ENCODE data around the gene TNFRSF8. TPM values are rescaled to one million over a fixed set of nuclear protein-coding genes. Genes with fewer than 3 reads are reported as not detected.

The TNFRSF8 gene
- total RNA-seq, 1 experiment from 2014 or later = 2.9 TPM

DNA sequence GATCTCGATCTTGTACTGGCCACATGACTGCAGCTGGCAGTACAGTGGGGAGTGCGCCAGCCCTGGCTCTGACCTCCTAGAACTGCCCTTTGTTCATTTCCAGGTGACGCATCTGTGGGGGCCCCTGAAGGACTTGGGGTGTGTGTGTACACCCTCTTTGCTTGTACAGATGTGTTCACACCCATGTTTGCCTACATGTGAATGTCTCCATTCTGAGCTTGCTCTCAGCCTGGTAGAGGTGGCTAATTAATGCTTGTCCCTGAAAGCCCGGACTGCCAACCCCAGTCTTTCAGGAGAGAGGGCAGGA, 123.5 kb downstream of the TNFRSF8 start:
- WGBS (ENCODE audit: extremely low coverage, insufficient read length, low lambda C conversion rate) = no CpG with 5 or more reads among the region's 4 CpGs
- peaks cover 18 to 35% of the 10 kb centered on the region in 2 experiments for H3K4me1 Mint-ChIP-seq
- H3K27ac Mint-ChIP-seq = no peak overlapping the region

More for the DNA sequence above, 123.5 kb downstream of the TNFRSF8 start:
- Histone ChIP-seq H4K5ac (ENCODE audit: insufficient read length, low read depth, low read length) (no peak overlapping the region), H2BK120ac (ENCODE audit: low read depth, low read length, poor library complexity, severe bottlenecking) (no peak overlapping the region), H3K4me2 (ENCODE audit: insufficient read depth, insufficient read length, low read length) (no peak overlapping the region), H2AK5ac (ENCODE audit: insufficient read length, low read length) (no peak overlapping the region), H2BK15ac (ENCODE audit: low read depth, low read length) (no peak overlapping the region), H3K4me1 (ENCODE audit: insufficient read depth, low read length) (no peaks in the 10 kb centered on the region; the same call in 1 of the 2 replicates), H3K23ac (ENCODE audit: insufficient read length, low read depth, low read length) (no peak overlapping the region), H3K79me1 (ENCODE audit: insufficient read depth, low read depth, low read length, poor library complexity, severe bottlenecking) (no peaks in the 10 kb centered on the region), H2BK20ac (ENCODE audit: low read depth, low read length, poor library complexity, severe bottlenecking) (no peak overlapping the region), H3K18ac (ENCODE audit: insufficient read length, low read depth, low read length) (no peak overlapping the region), H3K27ac (ENCODE audit: insufficient read length, low read depth, low read length) (no peak overlapping the region), H4K8ac (replicated peaks; ENCODE audit: insufficient read length, low read depth, low read length) (no peak overlapping the region), H2BK12ac (ENCODE audit: insufficient read length, low read depth, low read length) (no peak overlapping the region), H3K14ac (ENCODE audit: insufficient read depth, low read length) (no peak overlapping the region), H3K56ac (ENCODE audit: insufficient read length, low read depth, low read length) (no peak overlapping the region), H3T11ph (ENCODE audit: low read length) (no peak overlapping the region), H2BK5ac (ENCODE audit: insufficient read length, low read length) (no peak overlapping the region), H4K91ac (ENCODE audit: insufficient read length, low read depth, low read length) (no peak overlapping the region), H4K20me1 (ENCODE audit: control insufficient read depth, insufficient read depth, insufficient read length) (no peaks in the 10 kb centered on the region), H3K79me2 (ENCODE audit: insufficient read depth, low read length) (no peaks in the 10 kb centered on the region), H3K9ac (ENCODE audit: extremely low read depth, insufficient read length, low read length) (no peak overlapping the region), H2AFZ (ENCODE audit: low read length) (no peak overlapping the region), H3K4ac (ENCODE audit: low read depth, low read length) (no peak overlapping the region), H3K9me3 (ENCODE audit: control insufficient read depth, low read depth, low read length) (no peaks in the 10 kb centered on the region), H3K23me2 (ENCODE audit: insufficient read length, low read depth, low read length, poor library complexity, severe bottlenecking) (no peaks in the 10 kb centered on the region), H3K27me3 (ENCODE audit: insufficient read depth, low read length) (no peaks in the 10 kb centered on the region)
- DNase-seq = no peak
- H3K27me3 Mint-ChIP-seq (ENCODE audit: low read depth) = peaks cover 6% of the 10 kb centered on the region
- H3K4me3 Mint-ChIP-seq = no peak overlapping the region
- H3K9me3 Mint-ChIP-seq = peaks cover 0 to 4% of the 10 kb centered on the region in 2 experiments; a peak in 4 of 5 replicates
- H3K36me3 Mint-ChIP-seq (ENCODE audit: insufficient read depth in 1 of 3, low read depth in 3 of 3) = peaks cover 0 to 5% (median 1%) of the 10 kb centered on the region in 3 experiments; a peak in 3 of 7 replicates
- no peak for TF ChIP-seq CTCF (conservative IDR thresholded peaks at IDR 0.05)
